CD14-positive monocyte (primary cell): ENCODE results near the gene TAS2R46. TPM values are rescaled to one million over a fixed set of nuclear protein-coding genes. Genes with fewer than 3 reads are reported as not detected.

Experiments
- DNase-seq, 3 donors: peaks; one replicate each; pipeline ENCODE4 v3.0.0-alpha.2; 2011 to 2022
- H2AFZ ChIP-seq: 2 replicates; pipeline ENCODE4 v1.6.0; 2012; ENCODE audit warnings: mild to moderate bottlenecking, low read depth, low read length, inconsistent platforms; ENCODE audit not compliant: insufficient read depth, poor library complexity, severe bottlenecking
- H3K27ac ChIP-seq, 2 donors: 1 replicate in 1 of 2; 2 replicates in 1 of 2; pipeline ENCODE4 v1.5.1; 2012 to 2013; ENCODE audit warnings: low read length in 2 of 2, control low read depth in 1 of 2, inconsistent platforms in 1 of 2, low read depth in 1 of 2, mild to moderate bottlenecking in 1 of 2
- H3K27me3 ChIP-seq, 2 donors: one replicate each; pipeline versions ENCODE4 v1.6.0 to v1.6.1; 2011 to 2013; ENCODE audit warnings: low read length in 2 of 2; ENCODE audit not compliant: control insufficient read depth in 2 of 2, insufficient read depth in 2 of 2
- H3K36me3 ChIP-seq, 2 donors: replicated peaks in 1 of 2; 1 replicate in 1 of 2; 2 replicates in 1 of 2; pipeline versions ENCODE4 v1.5.1 to v1.6.1; 2012 to 2013; ENCODE audit warnings: low read length in 2 of 2, control low read depth in 1 of 2, inconsistent platforms in 1 of 2, mild to moderate bottlenecking in 1 of 2; ENCODE audit not compliant: insufficient read depth in 2 of 2, control insufficient read depth in 1 of 2
- H3K4me1 ChIP-seq, 2 donors: 1 replicate in 1 of 2; 2 replicates in 1 of 2; pipeline versions ENCODE4 v1.5.1 to v1.6.1; 2012 to 2013; ENCODE audit warnings: low read length in 2 of 2, control low read depth in 1 of 2, inconsistent platforms in 1 of 2, mild to moderate bottlenecking in 1 of 2, moderate library complexity in 1 of 2; ENCODE audit not compliant: insufficient read depth in 2 of 2, control insufficient read depth in 1 of 2
- H3K4me2 ChIP-seq: replicated peaks from 2 replicates; pipeline ENCODE3; 2012; ENCODE audit warnings: low read length, moderate library complexity, mild to moderate bottlenecking; ENCODE audit not compliant: poor library complexity, severe bottlenecking; ENCODE audit errors: extremely low read depth
- H3K4me3 ChIP-seq, 3 experiments: fragments of 200-600 bp in 1 of 3; sonication (generic) in 1 of 3; replicated peaks in 1 of 3; 1 replicate in 2 of 3; 2 replicates in 1 of 3; pipeline ENCODE4 v1.5.1; 2011 to 2013; ENCODE audit warnings: low read length in 3 of 3, mild to moderate bottlenecking in 3 of 3, control low read depth in 2 of 3, low read depth in 2 of 3, inconsistent platforms in 1 of 3, moderate library complexity in 1 of 3
- H3K79me2 ChIP-seq: 2 replicates; pipeline ENCODE4 v1.6.0; 2012; ENCODE audit warnings: mild to moderate bottlenecking, control low read depth, inconsistent platforms, low read length, moderate library complexity; ENCODE audit not compliant: insufficient read depth
- H3K9ac ChIP-seq: 2 replicates; pipeline ENCODE4 v1.6.0; 2017; ENCODE audit warnings: low read length, mild to moderate bottlenecking; ENCODE audit not compliant: insufficient read depth, poor library complexity, severe bottlenecking
- H3K9me3 ChIP-seq, 2 donors: replicated peaks in 1 of 2; 1 replicate in 1 of 2; 2 replicates in 1 of 2; pipeline versions ENCODE4 v1.5.1 to v1.6.1; 2012 to 2013; ENCODE audit warnings: low read length in 2 of 2, control low read depth in 1 of 2; ENCODE audit not compliant: control insufficient read depth in 1 of 2, insufficient read depth in 1 of 2
- H4K20me1 ChIP-seq: 2 replicates; pipeline ENCODE4 v1.6.0; 2012; ENCODE audit warnings: mild to moderate bottlenecking, low read length, control low read depth, moderate library complexity; ENCODE audit not compliant: insufficient read depth
- H3K27ac Mint-ChIP-seq, 7 donors: one replicate each; pipeline ENCODE4 v1.8.0; 2020; ENCODE audit warnings: mild to moderate bottlenecking in 7 of 7, mixed read lengths in 7 of 7, moderate library complexity in 6 of 7, inconsistent platforms in 2 of 7
- H3K27me3 Mint-ChIP-seq, 3 donors: one replicate each; pipeline ENCODE4 v1.8.0; 2021 to 2022; ENCODE audit warnings: low read depth in 3 of 3, mild to moderate bottlenecking in 3 of 3, mixed read lengths in 3 of 3, moderate library complexity in 3 of 3, inconsistent platforms in 1 of 3
- H3K36me3 Mint-ChIP-seq, 2 donors: one replicate each; pipeline ENCODE4 v1.8.0; 2020; ENCODE audit warnings: mixed read lengths in 2 of 2, inconsistent platforms in 1 of 2, mild to moderate bottlenecking in 1 of 2
- H3K4me1 Mint-ChIP-seq: one replicate; pipeline ENCODE4 v1.8.0; 2020; ENCODE audit warnings: mild to moderate bottlenecking, mixed read lengths
- H3K4me3 Mint-ChIP-seq, 2 donors: one replicate each; pipeline ENCODE4 v1.8.0; 2020; ENCODE audit warnings: mild to moderate bottlenecking in 2 of 2, mixed read lengths in 2 of 2, moderate library complexity in 1 of 2
- H3K9me3 Mint-ChIP-seq, 7 donors: one replicate each; pipeline ENCODE4 v1.8.0; 2020 to 2022; ENCODE audit warnings: mixed read lengths in 7 of 7, mild to moderate bottlenecking in 6 of 7, moderate library complexity in 6 of 7, inconsistent platforms in 2 of 7
- WGBS: methylation state at CpG from one replicate; pipeline ENCODE4 v1.1.5; 2013; ENCODE audit warnings: missing lambda C conversion rate; ENCODE audit not compliant: insufficient coverage; 5-methylcytosine and 5-hydroxymethylcytosine counted together
- intact Hi-C, 2 donors: fragments of 100-400 bp; cut with micrococcal nuclease; formaldehyde crosslinking; loops; one replicate each; pipeline versions ENCODE4 v1.15.0 to v1.15.1; 2023
- polyA plus RNA-seq, 3 donors: library from polyadenylated mRNA; depleted of rRNA in 1 of 3; unstranded in 2 of 3; stranded (reverse) in 1 of 3; fragments of 300-500 nt in 2 of 3; fragments of >200 nt in 1 of 3; fragmentation: Illumina TruSeq in 2 of 3; gene quantifications; 1 replicate in 2 of 3; 2 replicates in 1 of 3; pipeline ENCODE4 v1.2.3, GENCODE V29; 2012 to 2021
- TF ChIP-seq, protein P1 (sequence below): fragments of 200-600 bp; IDR thresholded peaks from one replicate; pipeline ENCODE4 v1.8.0; 2022; ENCODE audit warnings: antibody characterized with exemption, mild to moderate bottlenecking

Gene TAS2R46
- polyA plus RNA-seq, 3 donors = 0.36 TPM; not detected in 2

DNA sequence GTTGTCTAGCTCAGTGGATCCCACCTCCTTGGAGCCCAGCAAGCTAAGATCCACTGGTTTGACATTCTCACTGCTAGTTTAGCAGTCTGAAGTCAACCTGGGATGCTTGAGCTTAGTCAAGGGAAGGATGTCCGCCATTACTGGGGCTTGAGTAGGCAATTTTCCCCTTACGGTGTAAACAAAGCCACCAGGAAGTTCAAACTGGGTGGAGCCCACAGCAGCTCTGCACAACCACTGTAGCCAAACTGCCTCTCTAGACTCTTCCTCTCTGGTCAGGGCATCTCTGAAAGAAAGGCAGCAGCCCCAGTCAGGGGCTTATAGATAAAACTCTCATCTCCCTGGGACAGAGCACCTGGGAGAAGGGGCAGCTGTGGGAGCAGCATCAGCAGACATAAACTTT, 46.8 kb upstream of the TAS2R46 start:
- H3K79me2 ChIP-seq = peaks cover 31% of the 10 kb centered on the region
- Mint-ChIP-seq H3K27ac (no peak overlapping the region), H3K27me3 (peaks cover 0 to 2% (median 0%) of the 10 kb centered on the region in 3 donors), H3K9me3 (peaks cover 19 to 38% (median 31%) of the 10 kb centered on the region in 7 donors), H3K36me3 (peaks cover 24 to 43% of the 10 kb centered on the region in 2 donors), H3K4me1 (peaks cover 9% of the 10 kb centered on the region), H3K4me3 (no peak overlapping the region)
- no peak overlapping the region for H3K4me3 ChIP-seq
- no peak overlapping the region for H3K27ac ChIP-seq
- H3K27me3 ChIP-seq = no peaks in the 10 kb centered on the region
- intact Hi-C loops = no loop called here
- H3K4me2 ChIP-seq = no peak overlapping the region
- H3K4me1 ChIP-seq = no peaks in the 10 kb centered on the region
- DNase-seq = no peak
- 88% methylated on average over 2 of the region's 2 CpGs for WGBS
- H4K20me1 ChIP-seq = peaks cover under 1% of the 10 kb centered on the region
- H2AFZ ChIP-seq = no peak overlapping the region
- no peaks in the 10 kb centered on the region for H3K36me3 ChIP-seq
- H3K9me3 ChIP-seq = peaks cover 13 to 15% of the 10 kb centered on the region in 2 donors
- TF ChIP-seq, protein P1, sequence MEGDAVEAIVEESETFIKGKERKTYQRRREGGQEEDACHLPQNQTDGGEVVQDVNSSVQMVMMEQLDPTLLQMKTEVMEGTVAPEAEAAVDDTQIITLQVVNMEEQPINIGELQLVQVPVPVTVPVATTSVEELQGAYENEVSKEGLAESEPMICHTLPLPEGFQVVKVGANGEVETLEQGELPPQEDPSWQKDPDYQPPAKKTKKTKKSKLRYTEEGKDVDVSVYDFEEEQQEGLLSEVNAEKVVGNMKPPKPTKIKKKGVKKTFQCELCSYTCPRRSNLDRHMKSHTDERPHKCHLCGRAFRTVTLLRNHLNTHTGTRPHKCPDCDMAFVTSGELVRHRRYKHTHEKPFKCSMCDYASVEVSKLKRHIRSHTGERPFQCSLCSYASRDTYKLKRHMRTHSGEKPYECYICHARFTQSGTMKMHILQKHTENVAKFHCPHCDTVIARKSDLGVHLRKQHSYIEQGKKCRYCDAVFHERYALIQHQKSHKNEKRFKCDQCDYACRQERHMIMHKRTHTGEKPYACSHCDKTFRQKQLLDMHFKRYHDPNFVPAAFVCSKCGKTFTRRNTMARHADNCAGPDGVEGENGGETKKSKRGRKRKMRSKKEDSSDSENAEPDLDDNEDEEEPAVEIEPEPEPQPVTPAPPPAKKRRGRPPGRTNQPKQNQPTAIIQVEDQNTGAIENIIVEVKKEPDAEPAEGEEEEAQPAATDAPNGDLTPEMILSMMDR = no peak
- no peak overlapping the region for H3K9ac ChIP-seq

DNA sequence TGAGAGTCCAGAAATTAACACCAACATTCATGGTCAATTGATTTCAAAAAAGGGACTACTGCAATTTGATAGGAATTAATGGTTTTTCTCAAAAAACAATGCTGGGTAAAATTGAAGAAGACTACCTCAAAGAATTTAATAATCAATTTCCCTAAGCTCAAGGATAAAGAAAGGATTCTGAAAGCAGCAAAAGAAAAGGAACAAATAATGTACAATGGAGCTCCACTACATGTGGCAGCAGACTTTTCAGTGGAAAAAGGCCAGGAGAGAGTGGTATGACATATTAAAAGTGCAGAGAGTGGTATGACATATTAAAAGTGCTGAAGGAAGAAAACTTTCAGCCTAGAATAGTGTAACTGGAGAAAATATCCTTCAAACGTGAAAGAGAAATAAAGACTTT, 45.6 kb upstream of the TAS2R46 start:
- Histone ChIP-seq H4K20me1 (peaks cover 3% of the 10 kb centered on the region), H3K4me2 (no peak overlapping the region), H3K79me2 (peaks cover 23% of the 10 kb centered on the region), H3K9me3 (peaks cover 13 to 15% of the 10 kb centered on the region in 2 donors), H3K36me3 (no peaks in the 10 kb centered on the region), H3K4me3 (no peak overlapping the region), H3K27me3 (no peaks in the 10 kb centered on the region), H3K9ac (no peak overlapping the region), H3K27ac (no peak overlapping the region), H3K4me1 (no peaks in the 10 kb centered on the region), H2AFZ (no peak overlapping the region)
- DNase-seq = no peak
- peaks cover 0 to 2% (median 0%) of the 10 kb centered on the region in 3 donors for H3K27me3 Mint-ChIP-seq
- no peak overlapping the region for H3K27ac Mint-ChIP-seq
- peaks cover 9% of the 10 kb centered on the region for H3K4me1 Mint-ChIP-seq
- no CpG with 5 or more reads among the region's 1 CpG for WGBS
- no peak overlapping the region for H3K4me3 Mint-ChIP-seq
- peaks cover 16 to 36% (median 34%) of the 10 kb centered on the region in 7 donors for H3K9me3 Mint-ChIP-seq
- peaks cover 25 to 42% of the 10 kb centered on the region in 2 donors for H3K36me3 Mint-ChIP-seq
- intact Hi-C loops = no loop called here
- TF ChIP-seq, protein P1 = no peak
